BLaER1 (cell line): ENCODE results near the gene CFAP100.

ENCODE experiments used
- H3K27ac ChIP-seq: shearing (Covaris generic); formaldehyde crosslinking; 2 replicates; pipeline ENCODE4 v1.8.1; 2022
- H3K27me3 ChIP-seq: shearing (Covaris generic); formaldehyde crosslinking; 2 replicates; pipeline ENCODE4 v1.8.1; 2022
- H3K36me3 ChIP-seq: shearing (Covaris generic); formaldehyde crosslinking; 2 replicates; pipeline ENCODE4 v1.8.1; 2022
- H3K4me1 ChIP-seq: shearing (Covaris generic); formaldehyde crosslinking; 2 replicates; pipeline ENCODE4 v1.8.1; 2022
- H3K4me2 ChIP-seq: shearing (Covaris generic); formaldehyde crosslinking; 2 replicates; pipeline ENCODE4 v1.8.1; 2022
- H3K4me3 ChIP-seq: shearing (Covaris generic); formaldehyde crosslinking; 2 replicates; pipeline ENCODE4 v1.8.1; 2022
- H3K9ac ChIP-seq: shearing (Covaris generic); formaldehyde crosslinking; 2 replicates; pipeline ENCODE4 v1.8.1; 2022
- H3K9me3 ChIP-seq: shearing (Covaris generic); formaldehyde crosslinking; 2 replicates; pipeline ENCODE4 v1.8.1; 2022
- H4K20me1 ChIP-seq: shearing (Covaris generic); formaldehyde crosslinking; 2 replicates; pipeline ENCODE4 v1.8.1; 2022
- Cebpa-rat ChIP-seq: shearing (Covaris generic); IDR thresholded peaks from 2 replicates; pipeline ENCODE4 v1.8.1; 2022

The CFAP100 gene

DNA sequence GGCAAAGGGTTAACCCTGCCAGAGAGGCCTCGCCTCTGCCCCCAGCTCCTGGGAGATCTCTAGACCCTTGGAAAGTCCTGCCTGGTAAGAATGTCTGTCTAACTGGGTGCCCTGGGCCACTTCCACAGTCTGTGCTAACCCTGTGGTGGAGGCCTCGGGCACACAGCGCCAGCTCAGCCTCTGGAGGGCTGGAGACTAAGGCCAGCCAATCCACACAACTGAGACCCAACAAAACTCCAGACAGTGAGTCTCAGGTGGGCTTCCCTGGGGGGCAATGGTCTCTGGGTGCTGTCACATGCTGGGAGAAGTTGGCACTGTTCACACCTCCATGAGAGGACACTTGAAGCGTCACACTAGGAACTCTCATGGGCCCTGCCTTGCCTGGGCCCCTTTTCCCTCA lies 61.5 kb downstream of the CFAP100 start:
- no peaks in the 10 kb centered on the region for H3K9me3 ChIP-seq
- H3K9ac ChIP-seq: no peak overlapping the region
- H3K36me3 ChIP-seq: peaks cover 96% of the 10 kb centered on the region
- H3K4me1 ChIP-seq: no peaks in the 10 kb centered on the region
- H4K20me1 ChIP-seq: peaks cover 97% of the 10 kb centered on the region
- no peak overlapping the region for H3K4me3 ChIP-seq
- H3K4me2 ChIP-seq: no peak overlapping the region
- no peak for TF ChIP-seq Cebpa-rat
- no peak overlapping the region for H3K27ac ChIP-seq
- no peaks in the 10 kb centered on the region for H3K27me3 ChIP-seq

DNA sequence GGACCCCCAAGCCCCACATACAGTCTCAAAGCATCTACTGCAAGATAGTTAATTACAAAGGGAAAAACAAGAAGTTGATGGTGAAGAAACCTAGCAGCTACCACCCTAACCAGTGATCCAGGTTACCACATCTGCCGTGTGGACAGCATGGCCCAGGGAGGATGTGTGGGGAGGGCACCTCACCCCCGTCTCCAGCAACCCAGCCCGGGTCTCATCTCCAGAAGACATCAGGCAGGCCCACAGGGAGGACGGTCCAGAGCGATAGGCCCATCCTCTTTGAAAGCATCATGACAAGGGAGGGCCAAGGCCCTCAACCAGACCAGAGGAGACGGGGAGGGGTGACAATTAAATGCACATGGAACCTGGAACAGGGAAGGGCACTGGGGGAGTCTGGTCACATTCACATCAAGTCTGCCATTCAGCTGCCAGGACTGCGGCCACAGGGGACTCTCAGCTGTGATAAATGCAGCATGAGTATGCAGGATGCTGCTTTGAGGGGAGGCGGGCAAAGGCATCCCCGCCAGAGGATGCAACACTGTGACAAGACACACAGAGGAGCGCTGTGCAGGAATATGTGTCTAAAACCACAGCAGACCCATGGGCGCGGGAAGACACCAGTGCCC lies 62.2 kb downstream of the CFAP100 start:
- no peaks in the 10 kb centered on the region for H3K27me3 ChIP-seq
- H3K9ac ChIP-seq: no peak overlapping the region
- no peak overlapping the region for H3K4me2 ChIP-seq
- no peak for TF ChIP-seq Cebpa-rat
- H3K4me3 ChIP-seq: no peak overlapping the region
- H4K20me1 ChIP-seq: peaks cover 97% of the 10 kb centered on the region
- H3K27ac ChIP-seq: no peak overlapping the region
- H3K4me1 ChIP-seq: no peaks in the 10 kb centered on the region
- no peaks in the 10 kb centered on the region for H3K9me3 ChIP-seq
- H3K36me3 ChIP-seq: peaks cover 96% of the 10 kb centered on the region

DNA sequence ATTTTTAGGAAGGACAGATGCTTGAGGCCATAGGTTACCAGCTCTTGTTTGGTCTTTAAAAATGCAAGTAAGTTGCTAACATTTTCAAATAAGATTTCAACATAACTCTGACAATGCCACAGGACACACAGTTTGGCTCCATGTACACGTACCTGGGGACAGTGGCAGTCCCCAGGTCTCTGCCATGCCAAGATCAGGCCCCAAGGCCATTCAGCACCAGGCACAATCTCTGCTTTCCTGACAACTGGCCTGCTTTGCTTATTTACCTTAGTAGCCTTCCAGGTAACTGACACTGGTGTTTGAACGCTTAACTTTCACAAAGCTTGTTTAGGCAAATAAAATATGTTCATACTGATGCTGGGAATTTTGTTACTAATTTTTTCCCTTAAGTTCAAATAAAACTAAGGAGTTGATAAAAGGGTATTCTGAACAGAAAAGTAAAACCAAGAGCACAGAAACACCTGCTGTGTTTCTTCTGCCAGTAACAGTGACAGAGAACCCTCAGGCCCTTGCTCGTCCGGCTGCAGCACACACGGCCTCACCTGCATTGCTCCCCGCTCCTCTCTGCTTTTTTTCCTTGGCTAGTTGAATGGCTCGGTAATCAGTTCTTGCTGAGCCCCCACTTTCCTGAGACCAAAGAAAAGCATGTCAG lies 64.5 kb downstream of the CFAP100 start:
- Histone ChIP-seq H3K4me1 (no peaks in the 10 kb centered on the region), H3K27me3 (no peaks in the 10 kb centered on the region), H3K9ac (no peak overlapping the region), H3K36me3 (peaks cover 99% of the 10 kb centered on the region), H3K4me2 (no peak overlapping the region), H3K9me3 (no peaks in the 10 kb centered on the region), H3K4me3 (no peak overlapping the region), H4K20me1 (peaks cover 99% of the 10 kb centered on the region), H3K27ac (no peak overlapping the region)
- TF ChIP-seq Cebpa-rat: no peak

DNA sequence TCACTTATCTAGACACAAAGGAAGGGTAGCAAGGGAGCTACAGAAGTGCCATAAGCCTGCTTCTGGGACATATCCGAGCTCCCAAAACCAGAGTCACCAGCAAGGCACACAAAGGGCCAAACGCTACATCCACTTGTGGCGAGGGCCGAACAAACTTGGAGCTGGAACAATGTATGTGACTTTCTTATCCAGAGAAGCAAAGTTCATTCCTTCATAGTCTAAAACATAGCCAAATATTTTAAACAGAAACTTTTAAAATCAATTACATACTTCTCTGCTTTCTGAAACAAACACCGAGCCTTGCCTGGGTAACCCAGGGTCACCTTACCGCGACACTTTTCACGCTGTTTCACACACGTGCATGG lies 65.0 kb downstream of the CFAP100 start:
- no peaks in the 10 kb centered on the region for H3K9me3 ChIP-seq
- peaks cover 99% of the 10 kb centered on the region for H4K20me1 ChIP-seq
- H3K4me3 ChIP-seq: no peak overlapping the region
- no peak overlapping the region for H3K4me2 ChIP-seq
- H3K36me3 ChIP-seq: peaks cover 99% of the 10 kb centered on the region
- no peak overlapping the region for H3K9ac ChIP-seq
- no peak overlapping the region for H3K27ac ChIP-seq
- TF ChIP-seq Cebpa-rat: no peak
- no peaks in the 10 kb centered on the region for H3K4me1 ChIP-seq
- H3K27me3 ChIP-seq: no peaks in the 10 kb centered on the region

DNA sequence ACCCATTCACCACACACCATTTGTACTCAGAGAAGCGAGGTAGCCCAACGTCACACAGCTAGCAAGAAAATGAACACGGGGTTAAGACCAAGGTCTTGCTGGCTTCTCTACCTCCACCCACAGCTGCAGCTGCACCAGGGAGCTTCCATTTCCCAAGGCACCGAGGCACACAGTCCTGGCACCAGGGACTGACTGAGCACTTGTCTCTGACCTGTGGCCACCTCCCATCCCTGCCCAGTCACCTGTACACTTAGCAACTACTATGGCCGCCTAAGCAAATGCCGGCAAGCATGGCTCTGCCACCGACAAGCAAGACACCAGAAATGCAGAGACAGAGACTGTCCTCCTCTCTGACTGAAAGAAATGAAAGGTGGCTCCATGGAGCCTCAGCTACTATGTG lies 65.7 kb downstream of the CFAP100 start:
- peaks cover 99% of the 10 kb centered on the region for H3K36me3 ChIP-seq
- H4K20me1 ChIP-seq: peaks cover 99% of the 10 kb centered on the region
- H3K9ac ChIP-seq: no peak overlapping the region
- no peak overlapping the region for H3K4me2 ChIP-seq
- no peaks in the 10 kb centered on the region for H3K4me1 ChIP-seq
- H3K27me3 ChIP-seq: no peaks in the 10 kb centered on the region
- H3K4me3 ChIP-seq: no peak overlapping the region
- no peaks in the 10 kb centered on the region for H3K9me3 ChIP-seq
- no peak for TF ChIP-seq Cebpa-rat
- H3K27ac ChIP-seq: no peak overlapping the region

DNA sequence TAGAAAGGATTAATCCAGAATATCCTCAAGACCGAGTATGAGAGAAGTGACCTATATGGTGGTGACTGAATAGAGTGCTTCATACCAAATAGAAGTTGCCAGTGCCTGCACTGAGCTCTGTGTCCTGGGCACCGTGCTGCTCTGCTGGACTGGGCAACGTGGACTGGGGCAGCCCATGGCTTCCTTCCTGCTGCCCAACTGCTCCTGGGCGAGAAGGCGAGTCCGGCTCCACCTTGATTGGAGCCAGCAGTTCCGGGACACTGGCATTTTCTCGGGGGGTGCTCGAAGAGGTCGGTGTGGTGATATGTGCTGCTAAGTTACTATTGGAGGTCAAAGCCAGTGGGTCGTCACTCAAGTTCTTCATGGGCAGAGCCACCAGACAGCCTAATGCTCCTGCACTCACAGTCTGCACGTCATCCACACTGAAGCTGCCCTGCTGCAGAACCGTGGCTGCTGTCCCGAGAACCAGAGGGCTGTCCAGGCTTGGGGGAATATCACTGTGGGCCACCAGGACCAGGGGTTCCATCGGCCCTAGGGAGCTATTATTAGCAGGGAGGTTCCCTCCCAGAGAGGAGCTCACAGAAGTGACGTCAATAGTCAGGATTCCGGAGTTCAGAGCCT lies 66.9 kb downstream of the CFAP100 start:
- H3K27ac ChIP-seq: no peak overlapping the region
- no peak overlapping the region for H3K4me3 ChIP-seq
- H3K9ac ChIP-seq: no peak overlapping the region
- H3K27me3 ChIP-seq: no peaks in the 10 kb centered on the region
- no peak for TF ChIP-seq Cebpa-rat
- H3K36me3 ChIP-seq: peaks cover 99% of the 10 kb centered on the region
- H3K4me2 ChIP-seq: no peak overlapping the region
- H3K9me3 ChIP-seq: no peaks in the 10 kb centered on the region
- H3K4me1 ChIP-seq: no peaks in the 10 kb centered on the region
- peaks cover 99% of the 10 kb centered on the region for H4K20me1 ChIP-seq

DNA sequence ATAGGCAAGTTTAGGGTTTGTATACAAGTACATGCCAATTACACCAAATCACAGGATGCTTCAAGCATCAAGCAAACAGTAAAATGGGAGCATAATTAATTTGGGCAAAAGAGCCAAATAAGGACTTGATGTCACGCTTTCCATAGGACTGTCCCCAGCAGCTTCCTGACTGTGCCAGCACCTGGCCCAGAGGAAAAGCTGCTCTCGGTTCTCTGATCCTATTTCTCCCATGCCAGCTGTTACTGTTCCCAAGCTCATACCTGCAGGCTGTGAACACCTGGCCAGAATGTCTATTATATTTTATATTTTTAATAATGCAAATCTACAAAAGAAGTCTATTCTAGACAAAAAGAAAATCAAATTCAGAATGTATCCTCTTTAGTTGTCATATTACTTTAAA lies 68.8 kb downstream of the CFAP100 start:
- Histone ChIP-seq H3K36me3 (peaks cover 99% of the 10 kb centered on the region), H4K20me1 (peaks cover 99% of the 10 kb centered on the region)

DNA sequence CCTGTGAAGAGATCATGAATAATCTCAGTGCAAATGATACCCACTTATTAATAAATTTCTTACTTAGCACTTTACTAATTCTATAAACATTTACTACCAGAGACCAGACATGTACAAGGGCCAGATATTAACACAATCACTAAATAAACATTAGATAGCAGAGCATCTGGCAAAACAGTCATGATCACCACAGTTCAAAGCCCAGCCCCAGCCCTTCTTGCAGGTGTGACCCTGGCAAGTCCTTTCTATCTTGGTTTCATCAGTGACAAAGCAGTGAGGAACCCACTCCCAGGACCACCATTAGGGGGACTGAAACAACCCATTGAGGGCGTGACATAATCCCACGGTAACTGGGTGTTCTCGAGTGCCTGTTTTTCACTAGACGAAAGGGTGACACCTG lies 69.4 kb downstream of the CFAP100 start:
- H3K27ac ChIP-seq: no peak overlapping the region
- H3K27me3 ChIP-seq: no peaks in the 10 kb centered on the region
- H4K20me1 ChIP-seq: peaks cover 99% of the 10 kb centered on the region
- H3K9ac ChIP-seq: no peak overlapping the region
- no peak for TF ChIP-seq Cebpa-rat
- H3K4me1 ChIP-seq: peaks cover 10% of the 10 kb centered on the region
- H3K9me3 ChIP-seq: no peaks in the 10 kb centered on the region
- H3K4me2 ChIP-seq: no peak overlapping the region
- H3K4me3 ChIP-seq: no peak overlapping the region
- peaks cover 99% of the 10 kb centered on the region for H3K36me3 ChIP-seq

More for the DNA sequence above, 68.8 kb downstream of the CFAP100 start:
- no peak overlapping the region for H3K4me2 ChIP-seq
- no peak overlapping the region for H3K27ac ChIP-seq
- no peak for TF ChIP-seq Cebpa-rat
- peaks cover 10% of the 10 kb centered on the region for H3K4me1 ChIP-seq
- no peaks in the 10 kb centered on the region for H3K9me3 ChIP-seq
- H3K9ac ChIP-seq: no peak overlapping the region
- no peaks in the 10 kb centered on the region for H3K27me3 ChIP-seq
- H3K4me3 ChIP-seq: no peak overlapping the region

DNA sequence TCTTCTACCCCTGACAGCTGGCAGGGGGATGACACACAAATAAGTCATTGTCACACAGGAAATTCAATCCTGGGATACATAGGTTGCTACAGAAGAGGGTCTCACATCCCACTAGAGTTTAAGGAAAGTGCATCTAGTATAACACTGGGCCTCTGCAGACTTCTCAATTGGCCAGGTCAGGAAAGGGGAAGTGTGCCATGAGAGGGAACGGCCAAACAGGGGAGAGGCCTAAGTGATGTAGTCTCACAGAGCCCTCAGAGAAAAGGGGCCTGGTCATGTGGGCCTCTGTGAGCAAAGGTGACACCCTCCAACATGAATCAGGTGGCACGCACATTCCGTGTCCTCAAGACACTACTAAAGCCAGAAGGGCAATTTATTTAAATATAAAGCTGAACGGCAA lies 69.8 kb downstream of the CFAP100 start:
- Histone ChIP-seq H3K36me3 (peaks cover 99% of the 10 kb centered on the region), H3K9me3 (no peaks in the 10 kb centered on the region), H3K9ac (no peak overlapping the region), H3K27me3 (no peaks in the 10 kb centered on the region), H3K4me1 (peaks cover 10% of the 10 kb centered on the region), H3K27ac (no peak overlapping the region), H3K4me2 (no peak overlapping the region), H3K4me3 (no peak overlapping the region), H4K20me1 (peaks cover 99% of the 10 kb centered on the region)
- TF ChIP-seq Cebpa-rat: no peak

DNA sequence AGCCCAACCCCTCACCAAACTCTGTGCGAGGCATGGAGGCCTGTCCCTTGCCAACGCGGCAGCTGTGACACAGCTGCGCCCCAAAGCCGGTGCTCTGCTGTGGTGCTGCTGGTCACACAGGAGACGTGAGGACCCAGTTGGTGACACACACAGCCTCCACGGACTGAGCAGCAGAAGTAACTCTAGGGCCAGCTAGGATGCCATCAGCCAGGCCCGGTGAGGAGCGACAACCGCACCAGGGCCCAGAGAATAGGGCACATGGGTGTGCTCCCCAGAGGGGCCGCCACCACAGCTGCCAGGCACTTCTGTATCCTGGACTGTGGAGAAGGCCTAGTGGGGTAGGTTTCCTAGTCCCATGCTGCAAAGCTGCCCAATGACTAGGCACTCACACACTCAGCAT lies 70.3 kb downstream of the CFAP100 start:
- H3K36me3 ChIP-seq: peaks cover 99% of the 10 kb centered on the region
- H3K4me1 ChIP-seq: peaks cover 10% of the 10 kb centered on the region
- no peak overlapping the region for H3K9ac ChIP-seq
- no peaks in the 10 kb centered on the region for H3K27me3 ChIP-seq
- no peaks in the 10 kb centered on the region for H3K9me3 ChIP-seq
- peaks cover 99% of the 10 kb centered on the region for H4K20me1 ChIP-seq
- H3K27ac ChIP-seq: no peak overlapping the region
- TF ChIP-seq Cebpa-rat: no peak
- no peak overlapping the region for H3K4me2 ChIP-seq
- H3K4me3 ChIP-seq: no peak overlapping the region
